ENCODE results near the gene PCGF5. TPM values are rescaled to one million over a fixed set of nuclear protein-coding genes. Genes with fewer than 3 reads are reported as not detected.

Gene PCGF5
- total RNA-seq, 2 donors from 2014 or later: 35.7 to 41.3 TPM

GRCh38 chr10:91247360-91248111, 27.1 kb downstream of the PCGF5 start:
- intact Hi-C loops (cut with DNase I): loop anchor here (5.0 kb wide), 1 partner anchor 205 kb away; no protein-coding TSS in a partner anchor
- Histone ChIP-seq H3K4me3 (no peak overlapping the region), H3K27ac (no peak overlapping the region), H3K27me3 (replicated peaks; ENCODE audit: insufficient read depth) (no peaks in the 10 kb centered on the region), H3K9me3 (no peaks in the 10 kb centered on the region), H3K4me1 (replicated peaks) (no peaks in the 10 kb centered on the region), H3K36me3 (no peaks in the 10 kb centered on the region)
- TF ChIP-seq POLR2AphosphoS5 (IDR thresholded peaks at IDR 0.05) (no peak), POLR2A (IDR thresholded peaks at IDR 0.05) (no peak)
- TF ChIP-seq, protein P1, sequence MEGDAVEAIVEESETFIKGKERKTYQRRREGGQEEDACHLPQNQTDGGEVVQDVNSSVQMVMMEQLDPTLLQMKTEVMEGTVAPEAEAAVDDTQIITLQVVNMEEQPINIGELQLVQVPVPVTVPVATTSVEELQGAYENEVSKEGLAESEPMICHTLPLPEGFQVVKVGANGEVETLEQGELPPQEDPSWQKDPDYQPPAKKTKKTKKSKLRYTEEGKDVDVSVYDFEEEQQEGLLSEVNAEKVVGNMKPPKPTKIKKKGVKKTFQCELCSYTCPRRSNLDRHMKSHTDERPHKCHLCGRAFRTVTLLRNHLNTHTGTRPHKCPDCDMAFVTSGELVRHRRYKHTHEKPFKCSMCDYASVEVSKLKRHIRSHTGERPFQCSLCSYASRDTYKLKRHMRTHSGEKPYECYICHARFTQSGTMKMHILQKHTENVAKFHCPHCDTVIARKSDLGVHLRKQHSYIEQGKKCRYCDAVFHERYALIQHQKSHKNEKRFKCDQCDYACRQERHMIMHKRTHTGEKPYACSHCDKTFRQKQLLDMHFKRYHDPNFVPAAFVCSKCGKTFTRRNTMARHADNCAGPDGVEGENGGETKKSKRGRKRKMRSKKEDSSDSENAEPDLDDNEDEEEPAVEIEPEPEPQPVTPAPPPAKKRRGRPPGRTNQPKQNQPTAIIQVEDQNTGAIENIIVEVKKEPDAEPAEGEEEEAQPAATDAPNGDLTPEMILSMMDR (IDR thresholded peaks at IDR 0.05): no peak
- no peak for DNase-seq (ENCODE audit: low spot score)
- 56% methylated on average over 1 of the region's 1 CpG for WGBS

DNA sequence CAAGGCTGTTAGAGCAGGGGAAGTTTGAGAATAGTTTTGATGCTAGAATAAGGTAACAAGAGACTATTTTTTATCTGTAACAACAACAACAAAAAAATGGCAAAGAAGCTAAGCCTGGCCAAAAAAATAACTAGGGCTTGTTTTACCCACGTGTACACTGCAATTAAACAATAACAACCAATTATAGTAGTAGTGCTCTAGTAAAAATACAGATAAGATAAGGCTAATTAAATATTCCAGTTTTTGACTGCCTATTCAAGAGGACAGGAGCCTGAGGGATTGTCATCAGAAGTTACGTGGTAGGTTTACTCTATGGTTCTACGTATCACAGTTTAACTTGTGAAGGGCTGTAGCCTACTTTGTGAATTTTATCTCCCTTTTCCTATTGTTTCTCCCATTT, 29.2 kb downstream of the PCGF5 start:
- 48% methylated on average over 3 of the region's 3 CpGs for WGBS
- TF ChIP-seq, protein P1 (IDR thresholded peaks at IDR 0.05): no peak
- H3K27me3 ChIP-seq (replicated peaks; ENCODE audit: insufficient read depth): no peaks in the 10 kb centered on the region
- H3K36me3 ChIP-seq: no peaks in the 10 kb centered on the region
- H3K4me1 ChIP-seq (replicated peaks): no peaks in the 10 kb centered on the region
- H3K4me3 ChIP-seq: no peak overlapping the region
- H3K27ac ChIP-seq: no peak overlapping the region
- intact Hi-C loops (cut with DNase I): loop anchor here (2.0 to 5.0 kb wide), 3 partner anchors 162 to 243 kb away; no protein-coding TSS in a partner anchor
- no peaks in the 10 kb centered on the region for H3K9me3 ChIP-seq
- no peak for DNase-seq (ENCODE audit: low spot score)

DNA sequence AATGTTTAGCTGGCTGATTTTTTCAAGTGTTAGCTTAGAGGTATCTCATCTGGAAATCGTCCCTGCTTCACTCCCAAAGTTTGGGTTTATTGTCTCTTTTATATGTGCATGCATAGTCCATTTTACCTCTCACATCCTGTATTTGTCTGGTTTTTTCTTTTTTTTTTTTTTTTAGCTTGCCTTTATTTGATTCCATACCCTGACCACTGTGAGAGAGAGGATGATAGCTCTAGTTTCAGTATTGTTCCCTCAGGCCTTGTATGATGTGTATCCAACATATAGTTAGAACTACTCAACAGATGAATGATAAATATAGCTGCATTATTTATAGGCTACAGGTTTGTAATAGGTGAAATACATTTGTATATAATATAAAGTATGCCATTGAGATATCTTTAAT, 29.9 kb downstream of the PCGF5 start:
- Histone ChIP-seq H3K27ac (no peak overlapping the region), H3K4me3 (no peak overlapping the region), H3K9me3 (no peaks in the 10 kb centered on the region), H3K4me1 (replicated peaks) (no peaks in the 10 kb centered on the region), H3K36me3 (no peaks in the 10 kb centered on the region), H3K27me3 (replicated peaks; ENCODE audit: insufficient read depth) (no peaks in the 10 kb centered on the region)
- intact Hi-C loops (cut with DNase I): loop anchor here (2.0 to 5.0 kb wide), 2 partner anchors 163 to 244 kb away; no protein-coding TSS in a partner anchor
- no peak for DNase-seq (ENCODE audit: low spot score)
- WGBS: 17% methylated on average over 1 of the region's 1 CpG
- TF ChIP-seq POLR2A (IDR thresholded peaks at IDR 0.05) (no peak), POLR2AphosphoS5 (IDR thresholded peaks at IDR 0.05) (no peak)
- TF ChIP-seq, protein P1 (IDR thresholded peaks at IDR 0.05): no peak

DNA sequence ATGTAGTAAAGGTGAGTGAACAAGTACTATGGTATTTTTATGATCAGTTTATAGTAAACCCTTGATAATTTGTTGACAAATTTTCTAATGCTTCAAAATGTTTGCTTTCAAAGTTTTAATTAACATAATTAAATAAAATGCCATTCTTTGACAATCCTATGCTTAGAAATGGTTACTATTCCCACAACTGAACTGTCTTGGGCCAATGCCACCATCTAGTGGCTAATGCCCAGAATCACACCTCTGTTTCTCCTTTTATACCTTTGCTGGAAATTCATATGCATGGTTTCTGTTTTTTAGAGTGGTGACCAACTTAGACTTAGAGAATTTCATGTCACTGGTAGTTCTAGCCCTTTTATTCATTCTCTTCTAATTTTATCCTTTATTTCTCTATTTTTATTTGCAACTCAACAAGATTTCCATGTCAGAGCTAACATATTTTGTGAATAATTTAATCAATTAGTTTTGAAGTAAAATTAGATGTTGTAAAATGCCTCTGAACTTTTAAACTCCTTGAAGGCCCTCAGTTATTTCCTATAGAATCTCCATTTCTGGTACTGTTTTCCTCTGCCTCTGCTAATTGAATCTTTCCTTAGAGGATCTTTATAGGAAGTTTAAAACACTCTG, 31.1 kb downstream of the PCGF5 start:
- intact Hi-C loops (cut with DNase I): loop anchor here (2.0 to 5.0 kb wide), 3 partner anchors 164 to 339 kb away; no protein-coding TSS in a partner anchor
- TF ChIP-seq POLR2AphosphoS5 (IDR thresholded peaks at IDR 0.05): peak; percentile 54
- TF ChIP-seq, protein P1 (IDR thresholded peaks at IDR 0.05): peak; percentile 74 to 91 (median 86)
- no peak for TF ChIP-seq POLR2A (IDR thresholded peaks at IDR 0.05)
- H3K27me3 ChIP-seq (replicated peaks; ENCODE audit: insufficient read depth): no peaks in the 10 kb centered on the region
- no peak overlapping the region for H3K27ac ChIP-seq
- H3K36me3 ChIP-seq: no peaks in the 10 kb centered on the region
- DNase-seq (ENCODE audit: low spot score): peak; percentile 45
- H3K4me3 ChIP-seq: no peak overlapping the region
- H3K4me1 ChIP-seq (replicated peaks): no peaks in the 10 kb centered on the region
- H3K9me3 ChIP-seq: no peaks in the 10 kb centered on the region
